ENCODE measurements around the gene SLC35B2. TPM values are rescaled to one million over a fixed set of nuclear protein-coding genes. Genes with fewer than 3 reads are reported as not detected.
A peak's percentile ranks its signal among the peaks of the same experiment; 100 is the strongest.

SLC35B2 gene
- total and polyA plus RNA-seq, 9 of the 15 experiments (the other 6 are each of a cell fraction or from before 2014, with no cell fraction given): 14.5 to 59.1 (median 47.1) TPM

DNA sequence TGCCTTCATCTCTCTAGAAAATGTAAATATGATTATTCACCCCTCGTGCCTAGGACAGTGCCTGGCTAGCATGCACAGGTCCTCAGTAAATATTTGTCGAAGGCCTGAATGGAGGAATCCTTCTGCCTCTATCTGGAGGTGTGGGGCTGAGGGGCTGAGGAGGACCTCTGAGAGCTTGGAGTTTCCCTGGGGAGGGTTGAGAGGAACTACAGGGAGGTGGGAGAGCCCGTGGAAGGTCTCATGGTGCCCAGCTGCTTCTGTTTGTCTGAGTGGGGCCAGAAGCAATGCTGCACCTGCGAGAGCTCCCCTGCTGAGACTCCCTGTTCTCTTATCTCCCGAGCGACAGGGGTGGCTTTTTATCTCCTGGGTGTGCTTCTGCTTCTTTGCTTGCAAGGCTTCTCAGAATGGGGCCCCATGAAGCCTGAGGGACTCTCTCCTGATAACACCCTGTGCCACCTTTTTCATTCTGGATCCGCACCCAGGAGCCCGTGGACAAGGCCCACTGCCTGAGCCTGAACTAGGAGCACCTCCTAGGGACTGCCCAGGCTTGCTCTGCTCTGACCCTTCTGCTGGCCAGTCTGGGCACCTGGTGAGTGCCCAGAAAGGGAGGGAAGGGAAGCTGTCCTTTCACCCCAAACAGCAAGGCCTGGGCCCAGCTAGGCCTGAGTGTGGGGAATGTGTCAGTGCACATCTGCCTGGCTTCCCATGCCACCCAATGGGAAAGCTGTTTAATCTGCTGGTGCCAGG, 31.6 kb downstream of the SLC35B2 start (continued):
- TF ChIP-seq, protein P1, sequence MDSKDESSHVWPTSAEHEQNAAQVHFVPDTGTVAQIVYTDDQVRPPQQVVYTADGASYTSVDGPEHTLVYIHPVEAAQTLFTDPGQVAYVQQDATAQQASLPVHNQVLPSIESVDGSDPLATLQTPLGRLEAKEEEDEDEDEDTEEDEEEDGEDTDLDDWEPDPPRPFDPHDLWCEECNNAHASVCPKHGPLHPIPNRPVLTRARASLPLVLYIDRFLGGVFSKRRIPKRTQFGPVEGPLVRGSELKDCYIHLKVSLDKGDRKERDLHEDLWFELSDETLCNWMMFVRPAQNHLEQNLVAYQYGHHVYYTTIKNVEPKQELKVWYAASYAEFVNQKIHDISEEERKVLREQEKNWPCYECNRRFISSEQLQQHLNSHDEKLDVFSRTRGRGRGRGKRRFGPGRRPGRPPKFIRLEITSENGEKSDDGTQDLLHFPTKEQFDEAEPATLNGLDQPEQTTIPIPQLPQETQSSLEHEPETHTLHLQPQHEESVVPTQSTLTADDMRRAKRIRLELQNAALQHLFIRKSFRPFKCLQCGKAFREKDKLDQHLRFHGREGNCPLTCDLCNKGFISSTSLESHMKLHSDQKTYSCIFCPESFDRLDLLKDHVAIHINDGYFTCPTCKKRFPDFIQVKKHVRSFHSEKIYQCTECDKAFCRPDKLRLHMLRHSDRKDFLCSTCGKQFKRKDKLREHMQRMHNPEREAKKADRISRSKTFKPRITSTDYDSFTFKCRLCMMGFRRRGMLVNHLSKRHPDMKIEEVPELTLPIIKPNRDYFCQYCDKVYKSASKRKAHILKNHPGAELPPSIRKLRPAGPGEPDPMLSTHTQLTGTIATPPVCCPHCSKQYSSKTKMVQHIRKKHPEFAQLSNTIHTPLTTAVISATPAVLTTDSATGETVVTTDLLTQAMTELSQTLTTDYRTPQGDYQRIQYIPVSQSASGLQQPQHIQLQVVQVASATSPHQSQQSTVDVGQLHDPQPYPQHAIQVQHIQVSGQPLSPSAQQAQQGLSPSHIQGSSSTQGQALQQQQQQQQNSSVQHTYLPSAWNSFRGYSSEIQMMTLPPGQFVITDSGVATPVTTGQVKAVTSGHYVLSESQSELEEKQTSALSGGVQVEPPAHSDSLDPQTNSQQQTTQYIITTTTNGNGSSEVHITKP (IDR thresholded peaks at IDR 0.05; ENCODE audit: partially characterized antibody): peak; percentile 91
- TF ChIP-seq PML (IDR thresholded peaks at IDR 0.05; ENCODE audit: low read length) (peak; percentile 95), ETV1 (tag; conservative IDR thresholded peaks at IDR 0.05; ENCODE audit: low read depth) (peak; percentile 24; the same call in 1 of the 2 replicates), KLF6 (CRISPR knock-in tag; IDR thresholded peaks at IDR 0.05; ENCODE audit: borderline replicate concordance) (no peak), DMBX1 (CRISPR knock-in tag; IDR thresholded peaks at IDR 0.05; ENCODE audit: borderline replicate concordance) (peak; percentile 94), POLR2AphosphoS5 (IDR thresholded peaks at IDR 0.05; ENCODE audit: control insufficient read depth, insufficient read depth, low read depth, low read length) (peak; percentile 98), NONO (IDR thresholded peaks at IDR 0.05; ENCODE audit: low read depth in 2 of 2, low read length in 1 of 2) (peak in 1 of 2 experiments; percentile 81; a peak in 2 of 4 replicates), MBD2 (IDR thresholded peaks at IDR 0.05; ENCODE audit: borderline replicate concordance, low read depth) (peak; percentile 82), RNF2 (IDR thresholded peaks at IDR 0.05) (peak; percentile 94), ZEB2 (IDR thresholded peaks at IDR 0.05) (peak; percentile 96), STAT5B (CRISPR knock-in tag; IDR thresholded peaks at IDR 0.05) (no peak), IFI16 (CRISPR knock-in tag; IDR thresholded peaks at IDR 0.05) (no peak)
- TF ChIP-seq, protein P2, sequence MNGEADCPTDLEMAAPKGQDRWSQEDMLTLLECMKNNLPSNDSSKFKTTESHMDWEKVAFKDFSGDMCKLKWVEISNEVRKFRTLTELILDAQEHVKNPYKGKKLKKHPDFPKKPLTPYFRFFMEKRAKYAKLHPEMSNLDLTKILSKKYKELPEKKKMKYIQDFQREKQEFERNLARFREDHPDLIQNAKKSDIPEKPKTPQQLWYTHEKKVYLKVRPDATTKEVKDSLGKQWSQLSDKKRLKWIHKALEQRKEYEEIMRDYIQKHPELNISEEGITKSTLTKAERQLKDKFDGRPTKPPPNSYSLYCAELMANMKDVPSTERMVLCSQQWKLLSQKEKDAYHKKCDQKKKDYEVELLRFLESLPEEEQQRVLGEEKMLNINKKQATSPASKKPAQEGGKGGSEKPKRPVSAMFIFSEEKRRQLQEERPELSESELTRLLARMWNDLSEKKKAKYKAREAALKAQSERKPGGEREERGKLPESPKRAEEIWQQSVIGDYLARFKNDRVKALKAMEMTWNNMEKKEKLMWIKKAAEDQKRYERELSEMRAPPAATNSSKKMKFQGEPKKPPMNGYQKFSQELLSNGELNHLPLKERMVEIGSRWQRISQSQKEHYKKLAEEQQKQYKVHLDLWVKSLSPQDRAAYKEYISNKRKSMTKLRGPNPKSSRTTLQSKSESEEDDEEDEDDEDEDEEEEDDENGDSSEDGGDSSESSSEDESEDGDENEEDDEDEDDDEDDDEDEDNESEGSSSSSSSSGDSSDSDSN (IDR thresholded peaks at IDR 0.05; ENCODE audit: borderline replicate concordance in 1 of 2, low read depth in 2 of 2, low read length in 2 of 2): peak in 1 of 2 experiments; percentile 62; a peak in 1 of 4 replicates
- TF ChIP-seq, protein P3, sequence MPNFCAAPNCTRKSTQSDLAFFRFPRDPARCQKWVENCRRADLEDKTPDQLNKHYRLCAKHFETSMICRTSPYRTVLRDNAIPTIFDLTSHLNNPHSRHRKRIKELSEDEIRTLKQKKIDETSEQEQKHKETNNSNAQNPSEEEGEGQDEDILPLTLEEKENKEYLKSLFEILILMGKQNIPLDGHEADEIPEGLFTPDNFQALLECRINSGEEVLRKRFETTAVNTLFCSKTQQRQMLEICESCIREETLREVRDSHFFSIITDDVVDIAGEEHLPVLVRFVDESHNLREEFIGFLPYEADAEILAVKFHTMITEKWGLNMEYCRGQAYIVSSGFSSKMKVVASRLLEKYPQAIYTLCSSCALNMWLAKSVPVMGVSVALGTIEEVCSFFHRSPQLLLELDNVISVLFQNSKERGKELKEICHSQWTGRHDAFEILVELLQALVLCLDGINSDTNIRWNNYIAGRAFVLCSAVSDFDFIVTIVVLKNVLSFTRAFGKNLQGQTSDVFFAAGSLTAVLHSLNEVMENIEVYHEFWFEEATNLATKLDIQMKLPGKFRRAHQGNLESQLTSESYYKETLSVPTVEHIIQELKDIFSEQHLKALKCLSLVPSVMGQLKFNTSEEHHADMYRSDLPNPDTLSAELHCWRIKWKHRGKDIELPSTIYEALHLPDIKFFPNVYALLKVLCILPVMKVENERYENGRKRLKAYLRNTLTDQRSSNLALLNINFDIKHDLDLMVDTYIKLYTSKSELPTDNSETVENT (CRISPR knock-in tag; IDR thresholded peaks at IDR 0.05): no peak
- TF ChIP-seq, protein P4, sequence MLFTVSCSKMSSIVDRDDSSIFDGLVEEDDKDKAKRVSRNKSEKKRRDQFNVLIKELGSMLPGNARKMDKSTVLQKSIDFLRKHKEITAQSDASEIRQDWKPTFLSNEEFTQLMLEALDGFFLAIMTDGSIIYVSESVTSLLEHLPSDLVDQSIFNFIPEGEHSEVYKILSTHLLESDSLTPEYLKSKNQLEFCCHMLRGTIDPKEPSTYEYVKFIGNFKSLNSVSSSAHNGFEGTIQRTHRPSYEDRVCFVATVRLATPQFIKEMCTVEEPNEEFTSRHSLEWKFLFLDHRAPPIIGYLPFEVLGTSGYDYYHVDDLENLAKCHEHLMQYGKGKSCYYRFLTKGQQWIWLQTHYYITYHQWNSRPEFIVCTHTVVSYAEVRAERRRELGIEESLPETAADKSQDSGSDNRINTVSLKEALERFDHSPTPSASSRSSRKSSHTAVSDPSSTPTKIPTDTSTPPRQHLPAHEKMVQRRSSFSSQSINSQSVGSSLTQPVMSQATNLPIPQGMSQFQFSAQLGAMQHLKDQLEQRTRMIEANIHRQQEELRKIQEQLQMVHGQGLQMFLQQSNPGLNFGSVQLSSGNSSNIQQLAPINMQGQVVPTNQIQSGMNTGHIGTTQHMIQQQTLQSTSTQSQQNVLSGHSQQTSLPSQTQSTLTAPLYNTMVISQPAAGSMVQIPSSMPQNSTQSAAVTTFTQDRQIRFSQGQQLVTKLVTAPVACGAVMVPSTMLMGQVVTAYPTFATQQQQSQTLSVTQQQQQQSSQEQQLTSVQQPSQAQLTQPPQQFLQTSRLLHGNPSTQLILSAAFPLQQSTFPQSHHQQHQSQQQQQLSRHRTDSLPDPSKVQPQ (CRISPR knock-in tag; IDR thresholded peaks at IDR 0.05; ENCODE audit: borderline replicate concordance): peak; percentile 42; the same call in 1 of the 2 replicates

Data from K562 (cell line).